Measurements from ENCODE around the gene CCDC8.
"Not testable (repeated sequence)": the region's sequence is repeated elsewhere in the genome, so short reads cannot be mapped to it uniquely, and the experiment has no call there.

CCDC8 gene

GRCh38 chr19:46449228-46449627 is 35.9 kb upstream of the CCDC8 start:
- Histone ChIP-seq H3K4me3 (ENCODE audit: insufficient read depth, low read depth, low read length) (no peak overlapping the region), H3K27me3 (ENCODE audit: control insufficient read depth, insufficient read depth, low read length, poor library complexity, severe bottlenecking) (no peaks in the 10 kb centered on the region), H3K4me1 (ENCODE audit: control insufficient read depth, insufficient read depth, low read length) (no peaks in the 10 kb centered on the region), H3K27ac (ENCODE audit: insufficient read depth, low read depth, low read length, poor library complexity, severe bottlenecking) (no peak overlapping the region), H3K36me3 (ENCODE audit: control insufficient read depth, insufficient read depth, low read length) (no peaks in the 10 kb centered on the region), H3K9me3 (ENCODE audit: control insufficient read depth, low read length) (no peaks in the 10 kb centered on the region)
- WGBS, 2 experiments = 66 to 69% methylated on average over 7 of the region's 7 CpGs

- H3K9me3 ChIP-seq (ENCODE audit: control insufficient read depth, low read length) = no peaks in the 10 kb centered on the region
- H3K27ac ChIP-seq (ENCODE audit: insufficient read depth, low read depth, low read length, poor library complexity, severe bottlenecking) = no peak overlapping the region
- H3K27me3 ChIP-seq (ENCODE audit: control insufficient read depth, insufficient read depth, low read length, poor library complexity, severe bottlenecking) = no peaks in the 10 kb centered on the region
- H3K4me1 ChIP-seq (ENCODE audit: control insufficient read depth, insufficient read depth, low read length) = no peaks in the 10 kb centered on the region
- H3K36me3 ChIP-seq (ENCODE audit: control insufficient read depth, insufficient read depth, low read length) = no peaks in the 10 kb centered on the region
- 92 to 96% methylated on average over 9 to 10 of the region's 10 CpGs for WGBS, 2 experiments
- H3K4me3 ChIP-seq (ENCODE audit: insufficient read depth, low read depth, low read length) = no peak overlapping the region
Observed at GRCh38 chr19:46448601-46449000, 35.2 kb upstream of the CCDC8 start.

GRCh38 chr19:46447824-46448223 is 34.5 kb upstream of the CCDC8 start:
- no peaks in the 10 kb centered on the region for H3K36me3 ChIP-seq (ENCODE audit: control insufficient read depth, insufficient read depth, low read length)
- no peak overlapping the region for H3K4me3 ChIP-seq (ENCODE audit: insufficient read depth, low read depth, low read length)
- no peak overlapping the region for H3K27ac ChIP-seq (ENCODE audit: insufficient read depth, low read depth, low read length, poor library complexity, severe bottlenecking)
- no peaks in the 10 kb centered on the region for H3K27me3 ChIP-seq (ENCODE audit: control insufficient read depth, insufficient read depth, low read length, poor library complexity, severe bottlenecking)
- H3K4me1 ChIP-seq (ENCODE audit: control insufficient read depth, insufficient read depth, low read length) = no peaks in the 10 kb centered on the region
- WGBS, 2 experiments = 90 to 93% methylated on average over 5 of the region's 5 CpGs
- no peaks in the 10 kb centered on the region for H3K9me3 ChIP-seq (ENCODE audit: control insufficient read depth, low read length)

GRCh38 chr19:46447006-46447405 is 33.6 kb upstream of the CCDC8 start:
- H3K27ac ChIP-seq (ENCODE audit: insufficient read depth, low read depth, low read length, poor library complexity, severe bottlenecking) = no peak overlapping the region
- H3K36me3 ChIP-seq (ENCODE audit: control insufficient read depth, insufficient read depth, low read length) = no peaks in the 10 kb centered on the region
- H3K9me3 ChIP-seq (ENCODE audit: control insufficient read depth, low read length) = no peaks in the 10 kb centered on the region

GRCh38 chr19:46446021-46446420 is 32.7 kb upstream of the CCDC8 start:
- no peaks in the 10 kb centered on the region for H3K9me3 ChIP-seq (ENCODE audit: control insufficient read depth, low read length)
- H3K4me1 ChIP-seq (ENCODE audit: control insufficient read depth, insufficient read depth, low read length) = no peaks in the 10 kb centered on the region
- H3K27me3 ChIP-seq (ENCODE audit: control insufficient read depth, insufficient read depth, low read length, poor library complexity, severe bottlenecking) = no peaks in the 10 kb centered on the region
- H3K4me3 ChIP-seq (ENCODE audit: insufficient read depth, low read depth, low read length) = no peak overlapping the region
- H3K27ac ChIP-seq (ENCODE audit: insufficient read depth, low read depth, low read length, poor library complexity, severe bottlenecking) = no peak overlapping the region
- WGBS, 2 experiments = 84 to 86% methylated on average over 15 of the region's 15 CpGs
- H3K36me3 ChIP-seq (ENCODE audit: control insufficient read depth, insufficient read depth, low read length) = no peaks in the 10 kb centered on the region

More at GRCh38 chr19:46447006-46447405, 33.6 kb upstream of the CCDC8 start:
- Histone ChIP-seq H3K4me1 (ENCODE audit: control insufficient read depth, insufficient read depth, low read length) (no peaks in the 10 kb centered on the region), H3K27me3 (ENCODE audit: control insufficient read depth, insufficient read depth, low read length, poor library complexity, severe bottlenecking) (no peaks in the 10 kb centered on the region), H3K4me3 (ENCODE audit: insufficient read depth, low read depth, low read length) (no peak overlapping the region)
- 53 to 82% methylated on average over 1 to 3 of the region's 3 CpGs for WGBS, 2 experiments

- Histone ChIP-seq H3K4me3 (ENCODE audit: insufficient read depth, low read depth, low read length) (no peak overlapping the region), H3K27ac (ENCODE audit: insufficient read depth, low read depth, low read length, poor library complexity, severe bottlenecking) (no peak overlapping the region), H3K4me1 (ENCODE audit: control insufficient read depth, insufficient read depth, low read length) (no peaks in the 10 kb centered on the region), H3K9me3 (ENCODE audit: control insufficient read depth, low read length) (no peaks in the 10 kb centered on the region), H3K27me3 (ENCODE audit: control insufficient read depth, insufficient read depth, low read length, poor library complexity, severe bottlenecking) (no peaks in the 10 kb centered on the region), H3K36me3 (ENCODE audit: control insufficient read depth, insufficient read depth, low read length) (no peaks in the 10 kb centered on the region)
- 88 to 92% methylated on average over 7 to 8 of the region's 8 CpGs for WGBS, 2 experiments
Observed at GRCh38 chr19:46442808-46443450, 29.6 kb upstream of the CCDC8 start.

- Histone ChIP-seq H3K27ac (ENCODE audit: insufficient read depth, low read depth, low read length, poor library complexity, severe bottlenecking) (no peak overlapping the region), H3K36me3 (ENCODE audit: control insufficient read depth, insufficient read depth, low read length) (no peaks in the 10 kb centered on the region), H3K4me1 (ENCODE audit: control insufficient read depth, insufficient read depth, low read length) (no peaks in the 10 kb centered on the region), H3K9me3 (ENCODE audit: control insufficient read depth, low read length) (no peaks in the 10 kb centered on the region), H3K27me3 (ENCODE audit: control insufficient read depth, insufficient read depth, low read length, poor library complexity, severe bottlenecking) (no peaks in the 10 kb centered on the region), H3K4me3 (ENCODE audit: insufficient read depth, low read depth, low read length) (no peak overlapping the region)
- WGBS, 2 experiments = 71 to 81% methylated on average over 1 of the region's 1 CpG
Observed at GRCh38 chr19:46441866-46442265, 28.5 kb upstream of the CCDC8 start.

- not testable (repeated sequence) for H3K4me3 ChIP-seq (ENCODE audit: insufficient read depth, low read depth, low read length); H3K9me3 ChIP-seq (ENCODE audit: control insufficient read depth, low read length); H3K36me3 ChIP-seq (ENCODE audit: control insufficient read depth, insufficient read depth, low read length); H3K27ac ChIP-seq (ENCODE audit: insufficient read depth, low read depth, low read length, poor library complexity, severe bottlenecking); H3K4me1 ChIP-seq (ENCODE audit: control insufficient read depth, insufficient read depth, low read length); H3K27me3 ChIP-seq (ENCODE audit: control insufficient read depth, insufficient read depth, low read length, poor library complexity, severe bottlenecking)
- WGBS, 2 experiments = 88 to 91% methylated on average over 4 of the region's 4 CpGs
Observed at GRCh38 chr19:46435689-46436088, 22.3 kb upstream of the CCDC8 start.

GRCh38 chr19:46435009-46435408 is 21.6 kb upstream of the CCDC8 start:
- Histone ChIP-seq H3K27me3 (ENCODE audit: control insufficient read depth, insufficient read depth, low read length, poor library complexity, severe bottlenecking) (no peaks in the 10 kb centered on the region), H3K4me3 (ENCODE audit: insufficient read depth, low read depth, low read length) (no peak overlapping the region), H3K27ac (ENCODE audit: insufficient read depth, low read depth, low read length, poor library complexity, severe bottlenecking) (no peak overlapping the region), H3K36me3 (ENCODE audit: control insufficient read depth, insufficient read depth, low read length) (no peaks in the 10 kb centered on the region), H3K4me1 (ENCODE audit: control insufficient read depth, insufficient read depth, low read length) (no peaks in the 10 kb centered on the region), H3K9me3 (ENCODE audit: control insufficient read depth, low read length) (no peaks in the 10 kb centered on the region)
- 78 to 84% methylated on average over 6 of the region's 6 CpGs for WGBS, 2 experiments

GRCh38 chr19:46433470-46433869 is 20.1 kb upstream of the CCDC8 start:
- not testable (repeated sequence) for H3K9me3 ChIP-seq (ENCODE audit: control insufficient read depth, low read length); H3K36me3 ChIP-seq (ENCODE audit: control insufficient read depth, insufficient read depth, low read length); H3K27ac ChIP-seq (ENCODE audit: insufficient read depth, low read depth, low read length, poor library complexity, severe bottlenecking); H3K4me3 ChIP-seq (ENCODE audit: insufficient read depth, low read depth, low read length); H3K27me3 ChIP-seq (ENCODE audit: control insufficient read depth, insufficient read depth, low read length, poor library complexity, severe bottlenecking); H3K4me1 ChIP-seq (ENCODE audit: control insufficient read depth, insufficient read depth, low read length)
- 75% methylated on average over 7 of the region's 7 CpGs for WGBS, 2 experiments

GRCh38 chr19:46431824-46432223 is 18.5 kb upstream of the CCDC8 start:
- Histone ChIP-seq H3K36me3 (ENCODE audit: control insufficient read depth, insufficient read depth, low read length) (no peaks in the 10 kb centered on the region), H3K27ac (ENCODE audit: insufficient read depth, low read depth, low read length, poor library complexity, severe bottlenecking) (no peak overlapping the region), H3K4me1 (ENCODE audit: control insufficient read depth, insufficient read depth, low read length) (peaks cover 2% of the 10 kb centered on the region), H3K4me3 (ENCODE audit: insufficient read depth, low read depth, low read length) (no peak overlapping the region), H3K9me3 (ENCODE audit: control insufficient read depth, low read length) (no peaks in the 10 kb centered on the region), H3K27me3 (ENCODE audit: control insufficient read depth, insufficient read depth, low read length, poor library complexity, severe bottlenecking) (peaks cover 23% of the 10 kb centered on the region)
- 51 to 54% methylated on average over 10 of the region's 10 CpGs for WGBS, 2 experiments
